Measurements from ENCODE around the gene ABTB1.

ABTB1 gene

GRCh38 chr3:127685708-127686511, 13.2 kb downstream of the ABTB1 start:
- Histone ChIP-seq H3K4me1 (ENCODE audit: low read length) (no peaks in the 10 kb centered on the region), H3K9me3 (replicated peaks; ENCODE audit: insufficient read depth, low read length) (no peaks in the 10 kb centered on the region), H3K79me2 (ENCODE audit: low read length) (no peaks in the 10 kb centered on the region), H3K4me3 (ENCODE audit: low read length) (no peak overlapping the region), H3K4me2 (ENCODE audit: low read depth, low read length) (no peak overlapping the region), H3K9ac (ENCODE audit: low read length) (no peak overlapping the region), H3K36me3 (replicated peaks; ENCODE audit: insufficient read depth, low read length) (no peaks in the 10 kb centered on the region), H3K27me3 (replicated peaks; ENCODE audit: insufficient read depth, low read length) (no peaks in the 10 kb centered on the region), H4K20me1 (ENCODE audit: insufficient read depth, low read length) (no peaks in the 10 kb centered on the region), H3F3A (ENCODE audit: insufficient read depth, low read length) (no peaks in the 10 kb centered on the region), H3K27ac (ENCODE audit: low read length) (no peak overlapping the region), H2AFZ (ENCODE audit: low read length) (no peak overlapping the region), H3K9me2 (replicated peaks; ENCODE audit: insufficient read depth, low read length) (no peaks in the 10 kb centered on the region)
- no peak for DNase-seq
- TF ChIP-seq EZH2phosphoT487 (IDR thresholded peaks at IDR 0.05; ENCODE audit: low read length), result no peak
- no peak for TF ChIP-seq EZH2 (optimal IDR thresholded peaks at IDR 0.05; ENCODE audit: low read depth, low read length)
- TF ChIP-seq CTCF (IDR thresholded peaks at IDR 0.05; ENCODE audit: low read length), result no peak

GRCh38 chr3:127686512-127686894, 13.8 kb downstream of the ABTB1 start:
- no peaks in the 10 kb centered on the region for H3K9me3 ChIP-seq (replicated peaks; ENCODE audit: insufficient read depth, low read length)
- TF ChIP-seq EZH2 (optimal IDR thresholded peaks at IDR 0.05; ENCODE audit: low read depth, low read length) (no peak), CTCF (IDR thresholded peaks at IDR 0.05; ENCODE audit: low read length) (no peak), EZH2phosphoT487 (IDR thresholded peaks at IDR 0.05; ENCODE audit: low read length) (no peak)

GRCh38 chr3:127687228-127687737, 14.5 kb downstream of the ABTB1 start:
- H3K9me3 ChIP-seq (replicated peaks; ENCODE audit: insufficient read depth, low read length), result no peaks in the 10 kb centered on the region
- H3K4me1 ChIP-seq (ENCODE audit: low read length), result no peaks in the 10 kb centered on the region
- no peaks in the 10 kb centered on the region for H3F3A ChIP-seq (ENCODE audit: insufficient read depth, low read length)
- H3K9ac ChIP-seq (ENCODE audit: low read length), result no peak overlapping the region
- no peaks in the 10 kb centered on the region for H3K79me2 ChIP-seq (ENCODE audit: low read length)
- no peaks in the 10 kb centered on the region for H4K20me1 ChIP-seq (ENCODE audit: insufficient read depth, low read length)
- no peak for DNase-seq
- no peak for TF ChIP-seq EZH2phosphoT487 (IDR thresholded peaks at IDR 0.05; ENCODE audit: low read length)
- no peak for TF ChIP-seq CTCF (IDR thresholded peaks at IDR 0.05; ENCODE audit: low read length)
- TF ChIP-seq EZH2 (optimal IDR thresholded peaks at IDR 0.05; ENCODE audit: low read depth, low read length), result no peak
- no peak overlapping the region for H3K27ac ChIP-seq (ENCODE audit: low read length)
- no peaks in the 10 kb centered on the region for H3K36me3 ChIP-seq (replicated peaks; ENCODE audit: insufficient read depth, low read length)
- no peaks in the 10 kb centered on the region for H3K27me3 ChIP-seq (replicated peaks; ENCODE audit: insufficient read depth, low read length)
- no peak overlapping the region for H3K4me2 ChIP-seq (ENCODE audit: low read depth, low read length)
- H3K9me2 ChIP-seq (replicated peaks; ENCODE audit: insufficient read depth, low read length), result no peaks in the 10 kb centered on the region
- H2AFZ ChIP-seq (ENCODE audit: low read length), result no peak overlapping the region
- no peak overlapping the region for H3K4me3 ChIP-seq (ENCODE audit: low read length)

More at GRCh38 chr3:127686512-127686894, 13.8 kb downstream of the ABTB1 start:
- DNase-seq, result no peak
- Histone ChIP-seq H3K27ac (ENCODE audit: low read length) (no peak overlapping the region), H3K9ac (ENCODE audit: low read length) (no peak overlapping the region), H4K20me1 (ENCODE audit: insufficient read depth, low read length) (no peaks in the 10 kb centered on the region), H3K79me2 (ENCODE audit: low read length) (no peaks in the 10 kb centered on the region), H3K4me2 (ENCODE audit: low read depth, low read length) (no peak overlapping the region), H3K27me3 (replicated peaks; ENCODE audit: insufficient read depth, low read length) (no peaks in the 10 kb centered on the region), H3K36me3 (replicated peaks; ENCODE audit: insufficient read depth, low read length) (no peaks in the 10 kb centered on the region), H3K4me3 (ENCODE audit: low read length) (no peak overlapping the region), H3F3A (ENCODE audit: insufficient read depth, low read length) (no peaks in the 10 kb centered on the region), H2AFZ (ENCODE audit: low read length) (no peak overlapping the region), H3K9me2 (replicated peaks; ENCODE audit: insufficient read depth, low read length) (no peaks in the 10 kb centered on the region), H3K4me1 (ENCODE audit: low read length) (no peaks in the 10 kb centered on the region)
